CD4-positive, alpha-beta T cell treated with Interleukin-6 for 4 hours (primary cell): ENCODE measurements around the gene C1QTNF6.
"Not testable (repeated sequence)": the region's sequence is repeated elsewhere in the genome, so short reads cannot be mapped to it uniquely, and the experiment has no call there.

Experiments used
- DNase-seq: peaks from one replicate; pipeline ENCODE4 v3.0.0-alpha.2; 2020; ENCODE audit warnings: mixed read lengths

The C1QTNF6 gene

DNA sequence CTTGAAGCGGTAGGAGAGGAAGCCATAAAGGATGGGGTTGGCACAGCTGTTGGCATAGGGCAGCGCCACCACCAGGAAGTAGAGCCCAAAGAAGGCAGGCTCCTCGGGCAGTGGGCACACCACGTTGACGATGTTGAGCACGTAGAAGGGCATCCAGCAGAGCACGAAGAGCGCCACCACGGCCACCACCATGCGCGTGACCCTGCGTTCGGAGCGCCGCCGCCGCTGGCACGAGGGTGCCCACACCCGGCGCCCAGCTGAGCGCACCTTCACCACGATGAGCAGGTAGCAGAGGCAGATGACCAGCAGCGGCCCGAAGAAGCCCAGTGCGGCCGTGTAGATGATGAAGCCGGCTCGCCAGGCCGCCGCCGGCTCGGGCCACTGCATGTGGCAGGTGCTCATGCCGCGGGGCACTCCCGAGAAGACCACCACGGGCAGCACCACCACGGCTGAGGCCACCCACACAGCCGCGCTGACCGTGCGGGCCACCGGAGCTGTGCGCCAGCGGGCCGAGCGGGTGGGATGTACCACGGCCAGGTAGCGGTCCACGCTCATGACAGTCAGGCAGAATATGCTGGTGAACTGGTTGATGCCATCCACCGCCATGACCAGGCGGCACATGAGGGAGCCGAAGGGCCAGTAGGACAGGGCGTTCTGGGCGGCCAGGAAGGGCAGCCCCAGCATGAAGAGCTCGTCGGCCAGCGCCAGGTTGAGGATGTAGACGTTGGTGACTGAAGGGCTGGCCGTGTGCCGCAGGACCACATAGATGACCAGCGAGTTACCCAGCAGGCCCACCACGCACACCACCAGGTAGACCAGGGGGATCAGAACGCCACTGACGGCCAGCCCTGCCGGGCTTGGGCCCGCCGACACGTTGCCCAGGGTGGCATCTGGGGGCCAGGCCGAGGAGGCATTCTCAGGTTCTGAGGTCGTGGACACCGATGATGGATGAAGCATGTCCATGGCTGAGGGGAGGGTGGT, 19.1 kb upstream of the C1QTNF6 start:
- peak; percentile 0 for DNase-seq

DNA sequence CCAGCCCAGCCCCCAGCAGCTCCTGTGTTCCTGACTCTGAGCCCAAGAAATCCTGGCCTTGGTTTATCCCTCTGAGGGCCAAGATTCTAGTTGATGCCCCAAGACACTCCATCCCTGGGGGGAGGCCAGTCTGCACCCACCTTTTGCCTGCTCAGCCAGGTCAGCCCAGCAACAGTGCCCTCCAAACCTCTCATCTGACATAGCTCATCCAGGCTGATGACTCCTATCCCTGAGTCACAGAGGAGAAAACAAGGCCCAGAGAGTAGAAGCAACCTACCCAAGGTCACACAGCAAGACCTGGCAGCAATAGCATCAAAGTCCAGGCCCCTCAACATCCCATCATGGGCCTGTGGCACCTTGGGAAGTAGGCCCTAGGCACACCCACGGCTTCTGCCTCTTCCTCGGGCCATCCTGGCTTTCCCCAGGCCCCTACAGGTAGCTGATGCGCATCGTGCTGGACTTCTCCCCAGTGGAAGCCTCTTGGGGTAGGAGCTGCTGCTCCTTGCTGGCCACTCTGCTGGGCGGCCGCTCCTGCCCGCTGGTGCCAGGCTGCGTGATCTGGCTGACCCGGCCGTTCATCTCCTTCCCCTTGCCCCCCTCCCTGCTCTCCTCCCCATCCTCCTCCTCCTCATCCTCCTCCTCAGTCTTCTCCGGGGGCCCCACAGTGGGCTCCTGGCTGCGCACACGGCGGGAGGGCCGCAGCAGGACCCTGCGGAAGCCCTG, 18.2 kb upstream of the C1QTNF6 start:
- no peak for DNase-seq

DNA sequence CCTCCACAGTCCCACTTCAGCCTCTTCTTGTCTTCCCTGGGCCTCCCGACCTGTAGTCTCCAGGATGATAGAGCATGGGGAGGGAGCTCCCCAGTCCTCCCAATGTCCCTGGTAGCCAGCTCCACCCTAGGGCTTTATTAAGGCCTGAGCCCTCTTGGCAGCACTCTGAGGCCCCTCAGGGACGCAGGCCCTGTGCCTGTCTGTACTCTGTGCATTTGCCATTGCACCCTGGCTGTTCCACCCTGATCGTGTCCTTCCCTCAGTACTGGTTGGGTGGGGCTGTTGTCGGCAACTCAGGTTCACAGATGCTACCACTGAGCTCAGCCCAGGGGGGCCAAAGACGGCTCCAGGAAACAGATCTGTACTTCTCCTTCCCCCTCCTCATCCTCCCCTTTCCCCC, 17.0 kb upstream of the C1QTNF6 start:
- no peak for DNase-seq

DNA sequence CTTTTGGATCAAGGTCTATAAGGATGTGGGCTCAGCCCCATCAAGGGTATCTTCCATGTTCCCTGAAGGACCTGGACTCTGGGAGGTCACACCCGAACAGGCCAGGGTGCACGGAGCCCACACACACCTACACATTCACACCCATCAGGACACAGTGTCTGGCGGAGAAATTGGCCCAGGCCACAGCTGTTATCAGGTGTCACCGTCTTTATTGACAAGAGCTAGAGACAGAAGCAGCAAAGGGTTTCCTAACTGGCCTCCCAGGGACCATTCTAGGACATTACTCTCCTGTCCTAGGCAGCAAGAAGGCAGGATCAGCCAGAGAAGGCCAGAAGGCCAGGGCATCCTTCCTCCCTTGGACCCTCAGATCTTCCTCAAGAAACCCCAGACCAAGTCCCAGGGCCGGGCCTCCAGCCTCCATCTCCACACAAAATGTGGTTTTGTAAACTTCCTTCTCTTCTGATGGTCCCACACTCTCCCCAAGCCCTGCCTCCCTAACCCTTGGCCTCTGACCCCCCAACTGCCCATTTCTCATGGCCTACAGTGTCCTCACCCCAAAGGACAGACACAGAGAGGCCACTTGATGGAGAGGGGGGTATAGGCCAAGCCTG, 16.1 kb upstream of the C1QTNF6 start:
- no peak for DNase-seq

DNA sequence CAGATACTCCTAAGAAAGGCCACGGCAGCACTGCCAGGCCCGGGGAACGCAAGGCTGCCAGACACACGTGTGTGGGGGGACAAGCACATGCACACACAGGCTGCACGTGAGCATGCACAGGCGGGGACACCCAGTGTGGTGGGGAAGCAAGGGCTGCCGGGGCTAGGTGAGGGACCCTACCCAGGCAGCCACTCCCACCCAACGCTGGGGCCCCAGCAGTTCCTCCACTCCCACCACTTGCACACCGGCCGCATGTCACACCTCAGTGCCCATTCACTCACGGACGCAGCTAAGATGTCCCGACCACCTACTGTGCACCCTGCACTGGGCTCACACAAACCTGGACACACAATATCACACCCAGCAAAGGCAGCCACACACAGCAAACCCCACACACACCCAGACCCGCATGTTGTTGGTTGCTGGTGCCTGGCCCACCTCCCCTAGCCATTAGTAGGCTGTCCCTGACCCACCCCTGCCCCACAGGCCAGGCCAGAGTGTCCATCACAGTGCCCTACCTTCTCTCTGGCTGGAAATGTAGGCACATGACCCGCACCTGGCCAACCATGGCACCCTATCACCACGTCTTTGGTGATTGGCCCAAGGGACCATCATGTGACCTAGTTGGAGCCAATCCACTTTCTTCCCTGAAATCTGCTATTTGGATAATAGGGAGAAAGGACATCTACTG, 15.5 kb upstream of the C1QTNF6 start:
- DNase-seq = no peak

DNA sequence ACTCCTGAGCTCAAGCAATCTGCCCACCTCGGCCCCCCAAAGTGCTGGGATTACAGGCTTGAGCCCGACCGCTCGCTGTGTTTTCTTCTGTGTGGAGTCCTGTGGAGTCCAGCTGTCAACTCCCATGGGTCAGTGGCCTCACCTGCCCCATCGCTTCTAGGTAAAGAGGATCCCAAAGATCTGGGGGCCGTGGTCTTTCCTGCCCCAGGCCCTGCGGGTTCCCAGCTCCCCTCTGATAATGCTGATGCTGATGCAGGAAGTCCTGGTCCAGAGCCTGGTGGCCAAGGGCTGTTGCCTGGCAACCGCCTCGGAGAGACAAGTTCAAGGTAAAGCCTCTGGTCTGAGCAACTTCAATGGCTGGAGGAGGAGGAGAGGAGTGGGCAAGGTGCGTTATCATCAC, 14.7 kb upstream of the C1QTNF6 start:
- no peak for DNase-seq

DNA sequence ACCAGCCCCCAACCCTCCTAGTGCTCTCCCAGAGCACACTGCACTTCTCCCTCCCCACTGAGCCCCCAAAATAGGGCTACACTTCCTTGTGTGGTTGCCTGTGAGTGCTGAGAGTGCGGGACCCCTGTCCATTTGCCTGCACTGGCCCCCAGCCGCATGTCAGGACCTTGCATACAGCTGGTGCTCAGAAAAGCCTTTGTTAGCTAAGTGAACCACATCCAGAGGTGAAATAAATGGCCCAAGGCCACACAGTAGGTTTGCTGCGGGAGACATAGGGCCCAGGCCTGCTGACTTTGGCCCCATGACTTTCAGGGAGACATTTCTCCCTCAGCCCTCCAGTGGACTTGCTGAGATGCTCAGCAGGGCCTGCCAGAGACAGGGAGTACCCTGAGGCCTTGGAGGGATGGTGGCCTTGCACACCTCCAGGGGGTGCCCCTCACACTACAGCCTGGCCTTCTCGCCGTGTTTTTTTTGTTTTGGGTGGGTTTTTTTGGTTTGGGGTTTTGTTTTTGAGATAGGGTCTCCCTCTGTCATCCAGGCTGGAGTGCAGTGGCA, 14.0 kb upstream of the C1QTNF6 start:
- DNase-seq = no peak

DNA sequence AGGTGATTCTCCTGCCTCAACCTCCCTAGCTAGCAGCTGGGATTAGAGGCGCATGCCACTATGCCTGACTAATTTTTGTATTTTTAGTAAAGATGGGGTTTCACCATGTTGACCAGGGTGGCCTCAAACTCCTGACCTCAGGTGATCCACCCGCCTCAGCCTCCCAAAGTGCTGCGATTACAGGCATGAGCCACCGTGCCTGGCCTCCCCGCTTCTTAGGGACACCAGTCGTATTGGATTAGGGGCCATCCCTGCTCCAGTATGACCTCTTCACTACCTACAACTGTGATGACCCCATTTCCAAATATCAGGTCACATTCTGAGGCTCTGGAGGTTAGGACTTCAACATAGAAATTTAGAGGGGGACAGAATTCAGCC, 13.4 kb upstream of the C1QTNF6 start:
- not testable (repeated sequence) for DNase-seq

GRCh38 chr22:37199760-37200108, 11.7 kb upstream of the C1QTNF6 start:
- DNase-seq = no peak

DNA sequence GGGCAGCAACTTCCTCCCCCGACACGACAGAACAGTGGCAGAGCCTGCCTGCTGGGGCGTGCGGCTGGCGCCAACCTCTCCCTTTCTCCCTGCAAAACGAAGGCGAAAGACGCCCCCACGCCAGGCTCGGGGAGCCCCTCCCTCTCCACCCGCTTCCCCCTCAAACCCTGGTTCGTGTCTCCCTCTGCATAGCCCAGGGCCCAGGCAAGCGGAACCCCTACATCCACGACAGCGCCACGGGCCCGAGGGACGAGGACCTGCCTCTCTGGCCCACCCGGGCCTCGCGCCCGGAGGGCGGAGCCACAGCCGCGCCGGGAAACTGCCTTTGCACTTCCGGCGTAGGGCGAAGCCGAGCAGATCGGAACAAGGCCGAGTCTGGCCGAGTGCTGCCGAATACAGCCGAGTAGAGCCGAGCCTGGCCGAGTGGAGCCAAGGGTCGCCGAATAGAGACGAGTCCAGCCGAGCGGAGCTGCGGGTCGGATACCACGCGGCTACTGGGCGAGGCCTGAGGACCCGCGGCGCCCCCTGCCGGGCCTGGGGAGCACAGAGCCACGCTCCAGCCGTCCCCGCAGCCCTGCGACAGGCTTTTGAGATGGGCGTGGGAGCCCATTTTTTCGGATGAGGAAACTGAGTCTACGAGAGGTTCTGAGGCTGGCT, 11.2 kb upstream of the C1QTNF6 start:
- peak; percentile 99 for DNase-seq

DNA sequence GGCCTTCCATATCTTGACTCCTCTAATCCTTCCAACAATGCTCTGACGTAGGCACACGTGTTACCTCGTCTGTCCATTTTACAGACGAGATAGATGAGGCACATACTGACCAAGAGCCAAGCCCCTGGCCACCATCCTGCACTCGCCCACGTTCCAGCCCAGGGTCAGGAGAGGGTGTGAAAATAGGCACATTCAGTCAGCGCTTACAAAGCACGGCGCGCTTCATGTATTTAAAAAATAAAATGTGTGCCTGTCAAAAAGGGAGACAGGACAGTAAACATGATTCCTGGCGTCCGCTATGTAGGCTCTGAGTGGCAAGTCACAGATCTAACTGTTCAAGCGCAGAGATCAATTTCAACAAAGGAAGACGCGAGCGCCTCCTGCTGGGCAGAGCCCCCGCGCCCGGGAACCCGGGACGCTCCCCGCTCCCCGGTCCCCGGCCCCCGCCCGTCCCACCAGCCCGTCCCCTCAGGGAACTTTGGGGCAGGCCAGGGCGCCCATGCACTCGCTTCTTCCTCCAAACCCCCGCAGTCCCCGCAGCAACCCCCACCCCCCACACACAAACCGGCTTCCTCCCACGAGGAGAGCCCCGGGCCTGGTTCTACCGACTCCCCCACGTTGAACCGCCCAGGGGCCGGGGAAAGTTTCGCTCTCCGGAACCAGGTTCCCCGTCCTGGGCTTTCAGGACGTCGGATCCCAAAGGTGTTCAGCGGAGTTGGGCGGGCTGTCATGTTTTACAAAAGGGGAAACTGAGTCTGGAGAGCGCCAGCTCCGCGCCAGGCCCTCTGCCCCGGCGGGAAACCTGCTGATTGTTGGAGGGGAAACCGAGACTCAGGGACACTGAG, 10.4 kb upstream of the C1QTNF6 start:
- peak; percentile 94 for DNase-seq

GRCh38 chr22:37197451-37198257, 9.6 kb upstream of the C1QTNF6 start:
- DNase-seq = peak; percentile 36

DNA sequence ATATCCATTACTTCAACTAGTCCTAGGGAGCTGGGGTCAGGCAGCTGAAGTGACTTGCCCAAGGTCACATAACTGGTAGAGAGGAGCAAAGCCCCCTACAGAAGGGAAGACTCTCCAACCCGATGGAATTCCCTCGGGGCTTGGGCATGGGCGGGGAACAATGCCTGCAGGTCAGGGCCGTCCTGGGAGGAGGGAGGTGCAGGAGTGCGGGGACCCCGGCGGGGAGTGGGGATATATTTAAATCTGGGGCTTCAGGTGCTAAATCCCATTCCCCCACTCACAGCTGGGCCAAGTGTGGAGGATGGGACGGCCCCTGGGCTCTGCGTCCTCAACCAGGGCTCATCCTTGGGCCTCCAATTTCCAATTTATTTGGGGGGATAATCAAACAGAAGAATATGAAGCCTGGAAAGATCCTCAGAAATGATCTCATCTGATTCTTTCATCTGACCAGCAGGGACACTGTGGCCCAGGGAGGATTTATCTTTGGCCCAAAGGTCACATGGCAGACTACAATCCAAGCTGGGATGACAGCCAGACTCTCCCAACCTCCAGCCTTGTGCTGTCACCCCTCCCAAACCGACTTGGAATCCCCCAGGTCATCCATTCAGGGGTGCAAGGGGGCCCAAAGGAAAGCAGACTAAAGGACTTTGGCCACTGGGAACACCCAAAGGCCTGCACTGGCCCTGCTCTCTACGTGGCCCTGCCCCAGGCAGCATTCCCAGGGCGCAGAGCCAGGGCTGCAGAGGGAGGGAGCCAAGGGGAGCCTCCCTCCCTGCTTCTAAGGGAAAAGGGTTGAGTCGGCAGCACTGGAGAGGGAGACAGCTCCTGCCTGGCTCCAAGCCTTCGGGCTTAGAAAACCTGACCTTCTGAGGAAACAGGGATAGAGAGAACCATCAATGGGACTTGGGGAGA, 8.7 kb upstream of the C1QTNF6 start:
- no peak for DNase-seq

DNA sequence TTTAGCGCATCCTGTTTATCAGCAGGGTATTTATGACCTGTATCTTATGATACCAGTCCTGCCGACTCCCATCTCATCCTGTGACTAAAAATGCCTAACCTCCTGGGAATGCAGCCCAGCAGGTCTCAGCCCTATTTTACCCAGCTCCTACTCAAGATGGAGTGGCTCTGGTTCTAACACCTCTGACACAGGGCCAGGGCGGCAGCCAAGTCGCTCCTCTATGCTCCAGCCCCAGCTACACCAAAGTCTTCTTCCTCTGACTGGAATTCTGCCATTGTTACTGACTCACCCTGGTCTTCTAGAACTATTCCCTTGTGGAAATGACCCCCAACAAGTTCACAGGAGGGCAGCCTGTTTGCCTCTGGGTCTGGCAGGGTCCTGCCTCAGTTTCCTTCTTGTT, 7.9 kb upstream of the C1QTNF6 start:
- DNase-seq = no peak

DNA sequence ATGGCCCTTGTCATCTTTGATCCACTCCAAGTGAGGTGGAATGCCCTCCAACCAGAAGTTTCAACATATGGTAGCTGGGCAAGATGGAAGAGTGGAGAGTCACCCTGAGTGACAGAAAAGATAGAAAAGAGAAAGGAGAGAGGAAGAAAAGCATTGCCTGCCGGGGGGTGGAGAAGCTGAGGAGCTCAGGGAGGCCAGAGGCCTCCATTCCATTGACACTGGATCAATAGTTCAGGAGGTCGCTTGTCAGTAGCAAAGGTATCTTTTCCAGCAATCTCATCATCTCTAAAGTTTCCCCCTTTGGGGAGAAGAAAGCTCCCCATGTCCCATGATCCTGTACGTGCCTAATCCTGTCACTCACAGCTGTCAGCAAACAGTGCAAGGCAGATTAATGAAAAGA, 6.7 kb upstream of the C1QTNF6 start:
- no peak for DNase-seq

DNA sequence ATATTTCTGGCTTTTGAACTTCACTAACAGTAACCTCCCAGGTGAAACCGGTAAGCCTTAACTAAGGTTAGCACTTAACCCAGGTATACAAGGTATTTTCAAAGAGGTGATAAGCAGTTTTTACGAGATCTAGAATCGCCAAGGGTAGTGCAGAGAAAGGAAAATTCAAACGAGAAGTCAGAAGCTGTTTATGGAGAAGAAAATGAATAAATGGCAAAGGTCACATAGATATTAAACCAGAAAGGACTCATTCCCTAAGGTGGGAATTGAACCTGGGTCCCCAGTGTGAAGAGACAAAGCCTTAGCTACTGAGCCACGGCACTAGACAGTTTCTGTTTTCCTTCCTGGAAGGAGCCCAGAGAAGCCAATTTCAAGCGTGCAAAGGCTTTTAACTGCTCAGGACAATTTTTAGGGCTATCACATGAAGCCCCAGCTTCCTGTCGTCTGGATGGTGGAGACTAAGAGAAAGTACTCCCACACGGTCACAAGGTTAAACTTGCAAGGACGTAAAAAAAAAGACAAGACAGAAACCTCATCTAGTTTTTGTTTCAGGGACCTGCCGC, 5.7 kb upstream of the C1QTNF6 start:
- DNase-seq = peak; percentile 53

- no peak for DNase-seq
These were observed 4.7 kb upstream of the C1QTNF6 start for GRCh38 chr22:37192741-37193140.

DNA sequence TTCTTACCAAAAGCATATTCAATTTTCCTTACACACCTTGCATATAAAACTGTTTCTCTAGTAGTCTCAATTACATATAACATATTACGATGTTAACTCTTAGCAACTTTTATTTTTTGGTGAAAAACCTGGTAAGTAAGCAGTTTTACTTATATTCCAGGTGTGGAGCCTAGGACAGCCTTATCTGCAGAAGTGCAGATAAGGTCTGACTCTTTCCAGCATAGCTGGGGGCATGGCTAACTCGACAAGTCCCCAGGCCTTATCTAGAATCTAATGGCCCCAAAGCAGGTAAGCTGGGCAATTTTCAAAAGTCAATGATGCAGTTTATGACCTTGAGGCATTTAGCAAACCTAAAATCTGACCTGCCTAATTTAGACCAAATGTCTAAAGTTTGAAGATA, 4.2 kb upstream of the C1QTNF6 start:
- DNase-seq = no peak

DNA sequence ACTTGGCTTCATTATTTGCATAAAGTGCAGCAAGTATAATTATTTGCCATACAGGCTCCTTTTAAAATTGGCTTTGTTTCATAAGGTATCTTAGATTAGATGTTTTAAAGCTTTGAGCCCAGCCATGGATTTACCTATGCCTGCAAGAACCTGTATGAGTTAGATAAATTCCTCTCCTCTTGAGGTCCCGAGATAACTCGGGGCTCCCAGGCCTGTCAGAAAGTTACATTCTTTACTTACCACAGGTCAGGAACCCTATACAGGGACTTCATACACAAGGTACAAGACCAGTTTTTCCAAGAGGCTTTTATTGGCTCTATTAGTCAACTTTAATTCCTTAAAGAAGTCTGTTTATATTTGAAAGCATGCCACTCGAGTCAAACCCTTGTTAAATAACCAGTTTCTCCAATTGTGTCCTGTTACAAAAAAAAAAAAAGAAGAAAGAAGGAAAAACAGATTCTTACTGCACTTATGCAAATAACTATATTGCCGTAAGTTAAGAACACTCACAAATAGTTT, 2.3 kb upstream of the C1QTNF6 start:
- DNase-seq = no peak
